DMS153 (cell line): Measurements from ENCODE around the gene ABCD1.
"Not testable (repeated sequence)": the region's sequence is repeated elsewhere in the genome, so short reads cannot be mapped to it uniquely, and the experiment has no call there.

Source experiments
- DNase-seq: peaks from one replicate; lab custom pipeline; 2025; lab: John Stamatoyannopoulos, UW

Gene ABCD1

DNA sequence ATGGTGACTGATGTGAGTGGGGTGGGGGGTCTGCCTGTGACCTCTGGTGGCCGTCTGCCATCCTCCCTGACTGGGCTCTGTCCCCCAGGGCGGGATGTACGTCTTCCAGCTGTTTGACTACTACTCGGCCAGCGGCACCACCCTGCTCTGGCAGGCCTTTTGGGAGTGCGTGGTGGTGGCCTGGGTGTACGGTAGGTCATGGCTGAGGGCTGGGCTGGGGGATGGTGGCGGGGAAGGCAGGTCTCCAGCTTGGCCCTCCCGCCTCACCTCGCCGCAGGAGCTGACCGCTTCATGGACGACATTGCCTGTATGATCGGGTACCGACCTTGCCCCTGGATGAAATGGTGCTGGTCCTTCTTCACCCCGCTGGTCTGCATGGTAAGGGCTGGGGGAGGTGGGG lies 30.4 kb upstream of the ABCD1 start:
- not testable (repeated sequence) for DNase-seq

DNA sequence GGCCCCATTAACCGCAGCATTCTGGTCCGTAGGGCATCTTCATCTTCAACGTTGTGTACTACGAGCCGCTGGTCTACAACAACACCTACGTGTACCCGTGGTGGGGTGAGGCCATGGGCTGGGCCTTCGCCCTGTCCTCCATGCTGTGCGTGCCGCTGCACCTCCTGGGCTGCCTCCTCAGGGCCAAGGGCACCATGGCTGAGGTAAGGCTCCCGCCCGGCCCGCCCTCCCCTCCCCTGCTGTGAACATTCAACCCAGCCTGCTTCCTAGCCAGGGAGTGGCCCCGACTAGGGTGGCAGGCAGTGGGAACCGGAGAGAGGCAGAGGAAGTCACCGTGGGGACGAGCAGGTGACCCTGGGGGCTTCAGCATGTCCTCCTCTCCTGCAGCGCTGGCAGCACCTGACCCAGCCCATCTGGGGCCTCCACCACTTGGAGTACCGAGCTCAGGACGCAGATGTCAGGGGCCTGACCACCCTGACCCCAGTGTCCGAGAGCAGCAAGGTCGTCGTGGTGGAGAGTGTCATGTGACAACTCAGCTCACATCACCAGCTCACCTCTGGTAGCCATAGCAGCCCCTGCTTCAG lies 29.9 kb upstream of the ABCD1 start:
- DNase-seq = no peak

- no peak for DNase-seq
These were observed 28.6 kb upstream of the ABCD1 start for GRCh38 chrX:153696100-153696499.

DNA sequence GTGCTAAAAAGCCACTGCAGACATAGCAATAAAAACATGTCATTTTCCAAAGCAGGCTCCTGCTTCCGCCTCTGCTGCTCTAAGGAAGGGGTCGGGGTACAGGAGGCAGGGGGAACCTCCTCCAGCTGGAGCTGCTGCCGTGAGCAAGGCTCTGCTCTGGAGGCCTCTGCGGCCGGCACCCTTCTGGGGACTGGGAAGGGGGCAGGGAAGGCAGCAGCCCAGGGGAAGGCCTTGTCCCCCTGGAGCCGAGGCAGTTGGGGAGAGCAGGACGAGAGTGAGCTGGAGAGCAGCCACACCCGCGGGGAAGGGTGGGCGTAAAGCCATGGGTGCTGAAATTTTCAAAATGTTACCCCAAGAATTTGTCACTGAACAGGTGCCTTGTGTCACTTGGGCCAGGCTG lies 28.1 kb upstream of the ABCD1 start:
- not testable (repeated sequence) for DNase-seq

GRCh38 chrX:153696986-153697722 lies 27.5 kb upstream of the ABCD1 start:
- not testable (repeated sequence) for DNase-seq

DNA sequence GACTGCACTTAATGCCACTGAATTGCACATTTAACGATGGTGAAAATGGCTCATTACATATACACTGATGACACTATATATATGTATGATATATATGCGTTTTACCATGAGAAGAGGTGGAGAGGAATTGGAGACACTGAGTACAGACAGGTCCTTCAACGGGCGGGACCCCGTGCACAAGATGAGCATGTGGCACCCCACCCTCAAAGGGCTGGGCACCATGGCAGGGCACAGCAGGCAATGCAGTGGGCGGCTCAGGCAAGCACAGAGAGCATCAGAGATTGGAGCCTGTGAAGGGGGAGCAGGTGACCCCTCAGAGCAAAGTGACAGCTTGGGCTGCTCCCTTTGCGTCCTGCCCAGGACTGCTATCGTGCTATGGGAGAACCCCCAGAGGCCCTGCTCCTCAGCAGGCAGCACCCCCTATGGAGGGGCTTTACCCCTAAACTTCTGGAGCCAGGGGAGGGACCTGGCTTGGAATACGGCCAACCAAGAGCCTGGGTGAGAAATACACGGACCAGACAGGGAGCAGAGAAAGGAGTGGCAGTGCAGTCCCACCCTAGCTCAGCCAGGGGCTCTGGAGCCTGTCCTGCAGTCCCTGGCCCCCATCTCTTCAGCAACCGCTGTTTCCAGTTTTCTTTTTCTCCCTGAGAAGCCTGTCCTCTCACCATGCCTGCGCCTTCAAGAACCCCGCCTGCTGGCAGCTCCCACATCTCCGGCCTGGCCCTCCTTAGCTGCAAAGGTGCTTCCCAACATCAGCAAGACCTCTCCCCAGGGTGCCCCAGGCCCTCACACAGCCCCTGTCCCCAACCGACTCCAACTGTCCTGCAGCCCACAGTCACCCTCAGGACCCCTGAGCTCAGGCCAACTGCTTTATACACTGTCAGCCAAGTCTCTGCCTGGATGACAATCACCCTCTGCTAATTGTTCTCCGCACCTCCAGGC lies 26.5 kb upstream of the ABCD1 start:
- no peak for DNase-seq

GRCh38 chrX:153699210-153699783 lies 25.4 kb upstream of the ABCD1 start:
- not testable (repeated sequence) for DNase-seq

- not testable (repeated sequence) for DNase-seq
These were observed 24.8 kb upstream of the ABCD1 start for GRCh38 chrX:153699784-153700371.

- DNase-seq = no peak
These were observed 24.2 kb upstream of the ABCD1 start for GRCh38 chrX:153700376-153700945.

GRCh38 chrX:153700967-153701366 lies 23.7 kb upstream of the ABCD1 start:
- DNase-seq = no peak

DNA sequence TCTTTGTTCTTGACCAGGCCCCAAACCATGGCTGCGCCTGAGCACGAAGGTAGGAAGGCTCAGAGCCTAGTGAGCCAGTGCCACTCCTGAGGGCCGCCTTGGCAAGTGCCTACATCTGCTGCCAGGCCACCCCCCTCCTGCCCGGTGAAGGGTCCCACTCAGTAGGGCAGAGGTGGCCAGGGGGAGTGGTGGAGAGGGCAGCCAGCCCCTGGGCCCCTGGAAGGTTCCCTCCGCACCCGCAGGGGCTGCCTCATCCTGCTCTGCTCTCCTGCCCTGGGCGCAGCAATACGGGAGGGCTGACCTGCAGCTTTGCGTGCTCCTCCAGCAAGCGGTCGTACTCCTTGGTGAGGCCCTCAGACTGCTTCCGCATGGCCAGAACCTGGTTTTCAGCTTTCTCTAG lies 22.9 kb upstream of the ABCD1 start:
- no peak for DNase-seq

DNA sequence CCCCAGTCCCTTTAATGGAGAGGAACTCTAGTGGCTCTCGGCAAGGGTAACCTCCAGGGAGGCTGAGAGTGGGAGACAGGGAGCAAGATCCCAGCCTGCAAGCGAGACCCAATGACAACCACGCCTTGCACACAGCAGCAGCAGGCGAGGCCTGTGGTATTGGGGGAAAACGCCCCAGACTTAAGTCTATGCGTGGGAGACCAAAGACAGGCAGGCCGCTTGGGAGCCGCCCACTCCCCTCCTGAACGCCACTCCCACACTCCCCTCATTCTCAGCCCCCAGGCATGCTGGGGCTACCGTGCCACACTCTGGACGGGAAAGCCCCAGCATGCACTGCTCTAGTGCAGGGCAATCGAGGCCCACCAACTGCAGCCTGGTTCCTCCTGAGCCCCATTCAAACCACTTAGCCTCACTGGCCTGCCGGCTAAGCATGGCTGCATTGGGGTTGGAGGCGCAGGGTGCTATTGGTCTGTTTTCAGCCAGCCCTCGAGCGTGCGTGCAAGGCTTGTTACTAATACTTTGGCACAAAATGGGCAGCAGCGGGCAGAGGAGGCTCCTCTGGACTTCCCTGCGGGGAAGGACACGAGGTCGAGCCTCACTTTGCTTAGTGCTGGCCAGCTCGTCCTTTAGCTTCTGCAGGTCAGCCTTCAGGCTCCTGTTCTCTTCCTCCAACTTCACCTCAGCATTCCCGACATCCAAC lies 22.2 kb upstream of the ABCD1 start:
- DNase-seq = no peak

DNA sequence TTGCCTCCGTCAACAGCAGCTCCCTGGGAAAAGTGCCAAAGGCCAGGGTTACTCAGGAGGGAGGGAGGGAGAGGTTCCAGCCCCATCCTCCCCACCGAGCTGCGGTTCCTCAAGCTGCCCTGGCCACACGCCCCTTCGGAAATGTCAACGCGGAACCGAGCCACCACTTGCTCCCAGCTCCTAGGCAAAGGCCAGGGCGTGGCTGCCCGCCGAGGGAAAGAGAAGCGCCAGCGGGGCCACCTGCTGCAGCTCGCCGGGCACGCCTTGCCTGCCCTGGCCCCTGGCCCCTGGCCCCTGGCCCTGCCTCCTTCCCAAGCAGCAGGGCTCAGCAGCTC lies 21.7 kb upstream of the ABCD1 start:
- no peak for DNase-seq

DNA sequence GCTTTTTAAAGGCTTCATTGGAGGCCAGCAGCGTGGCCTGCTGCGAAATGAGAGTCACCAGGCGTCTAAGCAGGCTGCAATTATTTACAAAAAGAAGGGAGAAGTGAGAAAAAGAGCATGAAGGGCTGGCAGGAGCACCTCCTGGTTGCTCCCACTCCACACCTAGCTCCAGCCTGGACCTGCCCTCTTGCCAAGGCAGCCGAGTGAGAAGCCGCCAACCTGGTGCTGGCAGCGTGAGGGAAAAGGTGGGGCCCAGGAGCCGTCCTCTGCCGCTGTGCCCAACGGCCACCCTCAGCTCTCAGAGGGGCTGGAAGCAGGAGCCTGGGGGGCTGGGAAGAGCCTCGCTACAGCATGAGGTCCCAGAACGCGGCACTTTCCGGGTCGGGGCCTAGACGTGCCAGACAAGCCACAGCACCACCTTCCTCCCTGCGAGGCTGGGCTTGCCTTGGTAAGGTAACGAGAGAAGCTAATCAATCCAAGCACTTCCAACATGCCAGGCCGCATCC lies 20.6 kb upstream of the ABCD1 start:
- DNase-seq = no peak

GRCh38 chrX:153704631-153705402 lies 19.8 kb upstream of the ABCD1 start:
- DNase-seq = not testable (repeated sequence)

- DNase-seq = not testable (repeated sequence)
These were observed 19.1 kb upstream of the ABCD1 start for GRCh38 chrX:153705403-153706060.

DNA sequence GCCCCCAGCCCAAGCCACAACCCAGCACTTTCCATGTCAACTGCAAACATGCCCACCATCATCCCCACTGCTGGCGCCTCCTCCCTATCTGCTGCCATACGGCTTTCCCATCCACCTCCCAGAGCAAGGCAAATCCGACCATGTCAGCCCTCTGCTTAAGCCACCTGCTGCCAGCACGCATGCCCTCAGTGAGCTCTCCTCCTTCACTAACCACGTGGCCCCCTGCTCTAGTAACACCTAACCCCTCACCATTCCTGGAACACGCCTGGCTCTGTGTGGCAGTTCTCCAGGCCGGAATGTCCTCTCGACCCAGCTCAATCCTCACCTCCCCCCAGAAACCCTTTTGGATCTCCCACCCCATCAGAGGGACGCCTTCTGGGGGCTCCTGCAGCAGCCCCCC lies 17.9 kb upstream of the ABCD1 start:
- no peak for DNase-seq

DNA sequence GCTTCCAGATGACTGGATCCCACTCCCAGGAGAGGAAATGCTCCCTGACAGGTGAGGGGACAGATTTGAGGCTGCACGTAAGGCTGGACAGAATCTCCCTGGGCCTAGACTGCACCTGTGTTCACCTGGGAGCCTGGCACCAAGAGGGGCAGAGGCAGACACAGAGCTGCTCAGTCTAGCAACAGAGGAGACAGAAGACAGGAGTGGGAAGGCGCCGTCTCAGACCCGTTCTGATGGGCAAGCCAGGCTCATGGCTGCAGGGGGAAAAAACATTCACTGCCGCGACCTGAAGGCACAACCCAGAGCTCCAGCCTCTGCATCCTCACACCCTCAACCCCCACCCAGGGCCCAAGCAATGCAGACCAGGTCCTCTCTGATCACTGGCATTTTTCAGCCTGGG lies 17.2 kb upstream of the ABCD1 start:
- DNase-seq = no peak

- peak; percentile 36 for DNase-seq
These were observed 16.2 kb upstream of the ABCD1 start for GRCh38 chrX:153708415-153708814.
